HG03066 (cell line): ENCODE results near the gene PSME3.
A peak's percentile ranks its signal among the peaks of the same experiment; 100 is the strongest.

Experiments used
- ATAC-seq: cut with Tn5 transposase; IDR thresholded peaks from one replicate; pipeline ENCODE4 v1.9.1; 2021; ENCODE audit warnings: low read depth; ENCODE audit not compliant: unreplicated experiment

The PSME3 gene

GRCh38 chr17:42832934-42833766 lies at the start of gene PSME3:
Gene PSME3 (plus strand): TSS chr17:42833397. CDS start chr17:42833632, 235 bp downstream.
- peak; percentile 81 for ATAC-seq

GRCh38 chr17:42783791-42784138 lies 49.4 kb upstream of the PSME3 start:
- ATAC-seq: no peak

- ATAC-seq: no peak
Measured at GRCh38 chr17:42784409-42784808, 48.8 kb upstream of the PSME3 start.

- no peak for ATAC-seq
Measured at GRCh38 chr17:42784811-42785592, 48.2 kb upstream of the PSME3 start.

GRCh38 chr17:42787266-42787665 lies 45.9 kb upstream of the PSME3 start:
- ATAC-seq: no peak

- no peak for ATAC-seq
Measured at GRCh38 chr17:42791948-42792347, 41.2 kb upstream of the PSME3 start.

- ATAC-seq: no peak
Measured at GRCh38 chr17:42792545-42792944, 40.7 kb upstream of the PSME3 start.

GRCh38 chr17:42795061-42795460 lies 38.1 kb upstream of the PSME3 start:
- no peak for ATAC-seq

- no peak for ATAC-seq
Measured at GRCh38 chr17:42795465-42795864, 37.7 kb upstream of the PSME3 start.

GRCh38 chr17:42796066-42796758 lies 37.0 kb upstream of the PSME3 start:
- ATAC-seq: no peak

GRCh38 chr17:42797067-42798007 lies 35.9 kb upstream of the PSME3 start:
- ATAC-seq: no peak

- no peak for ATAC-seq
Measured at GRCh38 chr17:42798011-42798382, 35.2 kb upstream of the PSME3 start.

- peak; percentile 79 for ATAC-seq
Measured at GRCh38 chr17:42798383-42799380, 34.5 kb upstream of the PSME3 start, which contains the start of the genes CNTD1 and COA3. Gene CNTD1 (plus strand): TSS chr17:42798861. CDS start chr17:42799068, 207 bp downstream. Gene COA3 (minus strand): TSS chr17:42798704. CDS start chr17:42798681, 23 bp downstream.

- ATAC-seq: no peak
Measured at GRCh38 chr17:42803074-42803883, 29.9 kb upstream of the PSME3 start.

GRCh38 chr17:42804918-42805367 lies 28.3 kb upstream of the PSME3 start:
- ATAC-seq: no peak

GRCh38 chr17:42806249-42806648 lies 26.9 kb upstream of the PSME3 start:
- ATAC-seq: no peak

- ATAC-seq: no peak
Measured at GRCh38 chr17:42809250-42809649, 23.9 kb upstream of the PSME3 start.
